Panc1 (cell line): ENCODE data around the gene AKAP12. TPM values are rescaled to one million over a fixed set of nuclear protein-coding genes. Genes with fewer than 3 reads are reported as not detected.

ENCODE experiments used
- ATAC-seq: fragments of 200-7000 bp; cut with Tn5 transposase; 2 replicates; pipeline ENCODE4 v1.9.1; 2020; ENCODE audit warnings: mild to moderate bottlenecking, moderate library complexity
- BruUV-seq: library from RNA; stranded (reverse); fragments of 400-500 nt; replicated peaks from 2 replicates; lab custom pipeline; 2021; lab: Mats Ljungman, UMichigan
- CTCF ChIA-PET: fragments of 300-600 bp; sonication (Branson Sonifier 250); formaldehyde crosslinking; loops from one replicate; lab custom pipeline; 2022; ENCODE audit warnings: antibody characterized with exemption; lab: Charles Lee
- POLR2A ChIA-PET: fragments of 300-600 bp; sonication (Branson Sonifier 250); formaldehyde crosslinking; loops from one replicate; lab custom pipeline; 2022; ENCODE audit warnings: antibody characterized with exemption; lab: Charles Lee
- DNase-seq: peaks from one replicate; pipeline ENCODE4 v3.0.0-alpha.2; 2010; ENCODE audit warnings: low read depth, low spot score
- H3K27ac ChIP-seq: 2 replicates; pipeline ENCODE4 v1.5.1; 2011; ENCODE audit warnings: mild to moderate bottlenecking, low read length, inconsistent platforms
- H3K27me3 ChIP-seq: fragments of 200-500 bp; sonication (Bioruptor generic); 2 replicates; pipeline ENCODE4 v1.6.0; 2014; ENCODE audit warnings: low read length, inconsistent platforms; ENCODE audit not compliant: control insufficient read depth, insufficient read depth
- H3K36me3 ChIP-seq: fragments of 200-500 bp; sonication (Bioruptor generic); 2 replicates; pipeline ENCODE4 v1.5.1; 2014; ENCODE audit warnings: inconsistent platforms, mild to moderate bottlenecking, low read length, moderate library complexity; ENCODE audit not compliant: control insufficient read depth, insufficient read depth
- H3K4me1 ChIP-seq: 2 replicates; pipeline ENCODE4 v1.5.1; 2011; ENCODE audit warnings: inconsistent platforms, mild to moderate bottlenecking, low read length, moderate library complexity; ENCODE audit not compliant: control insufficient read depth, insufficient read depth
- H3K4me3 ChIP-seq, 2 experiments: 2 replicates each; pipeline ENCODE4 v1.5.1; 2011 to 2012; ENCODE audit warnings: low read depth in 2 of 2, low read length in 2 of 2, mild to moderate bottlenecking in 2 of 2, inconsistent platforms in 1 of 2, moderate library complexity in 1 of 2
- H3K9me3 ChIP-seq: fragments of 200-500 bp; sonication (Bioruptor generic); 2 replicates; pipeline ENCODE4 v1.5.1; 2014; ENCODE audit warnings: low read depth, mild to moderate bottlenecking, inconsistent platforms, low read length, moderate library complexity; ENCODE audit not compliant: control insufficient read depth, insufficient read depth
- CTCF ChIP-seq: fragments of 450-650 bp; IDR thresholded peaks from 2 replicates; pipeline ENCODE4 v1.5.1; 2017; ENCODE audit warnings: mild to moderate bottlenecking
- POLR2AphosphoS5 ChIP-seq: IDR thresholded peaks from 2 replicates; pipeline ENCODE4 v1.6.1; 2012; ENCODE audit warnings: mild to moderate bottlenecking, low read depth, low read length, moderate library complexity
- REST ChIP-seq, 2 experiments: IDR thresholded peaks; 2 replicates each; pipeline ENCODE4 v1.6.1; 2011 to 2012; ENCODE audit warnings: low read depth in 2 of 2, control low read depth in 1 of 2, low read length in 1 of 2, mild to moderate bottlenecking in 1 of 2, moderate library complexity in 1 of 2; ENCODE audit not compliant: insufficient read depth in 1 of 2
- SIN3A ChIP-seq: IDR thresholded peaks from 2 replicates; pipeline ENCODE4 v1.6.1; 2012; ENCODE audit warnings: low read depth, mild to moderate bottlenecking, low read length, moderate library complexity, borderline replicate concordance; ENCODE audit not compliant: insufficient read depth
- TCF7L2 ChIP-seq: IDR thresholded peaks from 2 replicates; pipeline ENCODE4 v1.6.1; 2011; ENCODE audit warnings: mild to moderate bottlenecking, low read depth, low read length, inconsistent platforms
- in situ Hi-C: cut with HindIII; loops from 2 replicates; pipeline ENCODE4 v1.10.0; 2016; ENCODE audit warnings: low sequenced_read_pairs, low pct_unique_long_range_greater_than_20kb
- intact Hi-C: fragments of 100-400 bp; cut with micrococcal nuclease; formaldehyde crosslinking; loops from one replicate; pipeline ENCODE4 v1.10.0; 2022; ENCODE audit not compliant: unreplicated experiment
- total RNA-seq: library from RNA; stranded (reverse); gene quantifications from one replicate; pipeline ENCODE4 v1.2.1, GENCODE V29; 2021; ENCODE audit not compliant: unreplicated experiment

AKAP12 gene
- total RNA-seq, 1 experiment from 2014 or later, result 267 TPM

DNA sequence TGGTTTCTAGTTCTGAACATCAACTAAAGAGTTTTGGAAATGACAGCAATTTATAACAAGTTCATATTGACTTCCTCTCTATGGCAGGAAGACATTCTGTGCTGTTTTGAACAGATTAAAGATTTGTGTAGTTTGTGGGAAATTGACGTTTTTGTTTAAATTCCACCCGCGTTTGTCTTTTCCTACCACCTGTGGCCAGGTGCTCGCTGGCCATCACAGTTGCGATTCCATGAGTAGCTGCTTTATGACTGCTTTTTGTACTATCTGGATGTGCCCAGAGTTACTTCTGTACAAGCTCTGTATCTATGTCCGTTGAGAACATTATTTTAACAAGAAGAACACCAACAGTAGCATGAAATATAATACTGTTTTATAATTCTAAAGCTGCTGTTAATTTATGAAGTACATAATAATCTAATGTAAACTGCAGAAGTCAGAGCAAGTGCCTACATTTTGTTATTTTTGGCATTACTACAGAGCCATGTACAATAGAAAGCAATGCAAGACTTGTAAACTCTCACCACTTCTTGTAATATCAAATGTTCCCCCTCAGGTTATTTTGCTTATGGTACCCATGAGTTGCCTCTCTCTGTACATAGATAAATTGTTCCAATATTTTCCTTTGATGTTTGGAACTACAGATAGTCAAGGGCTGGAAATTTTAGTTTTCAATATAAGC lies 118.1 kb downstream of the AKAP12 start:
- ChIA-PET POLR2A (interaction anchor here (0.6 to 0.7 kb wide), 3 partner anchors 10 to 1721 kb away, joined by 3 to 7 read pairs (median 3); partner anchors contain the start of gene ZBTB2), CTCF (no interaction called here)
- H3K9me3 ChIP-seq, result no peaks in the 10 kb centered on the region
- DNase-seq (no peak), ATAC-seq (no peak)
- H3K4me1 ChIP-seq, result peaks cover 10% of the 10 kb centered on the region; the same call in 1 of the 2 replicates
- no peak overlapping the region for H3K4me3 ChIP-seq
- H3K27ac ChIP-seq, result no peak overlapping the region
- in situ Hi-C loops (no loop called here), intact Hi-C loops (no loop called here)
- H3K27me3 ChIP-seq, result no peaks in the 10 kb centered on the region
- TSS peak; percentile 5 for BruUV-seq
- TF ChIP-seq CTCF, result no peak
- peak; percentile 64 for TF ChIP-seq TCF7L2
- peaks cover 14% of the 10 kb centered on the region; the same call in 1 of the 2 replicates for H3K36me3 ChIP-seq

GRCh38 chr6:151358475-151358874 lies 118.7 kb downstream of the AKAP12 start:
- Histone ChIP-seq H3K9me3 (no peaks in the 10 kb centered on the region), H3K36me3 (peaks cover 14% of the 10 kb centered on the region; the same call in 1 of the 2 replicates), H3K27me3 (no peaks in the 10 kb centered on the region), H3K4me3 (no peak overlapping the region), H3K27ac (no peak overlapping the region), H3K4me1 (peaks cover 10% of the 10 kb centered on the region; the same call in 1 of the 2 replicates)
- ChIA-PET CTCF (no interaction called here), POLR2A (no interaction called here)
- no peak for ATAC-seq
- TF ChIP-seq REST (IDR thresholded peaks at IDR 0.05; ENCODE audit: insufficient read depth in 1 of 2, low read depth in 2 of 2, low read length in 1 of 2), result no peak
- TF ChIP-seq TCF7L2, result peak; percentile 19; the same call in 1 of the 2 replicates
- TF ChIP-seq SIN3A, result no peak
- intact Hi-C loops (no loop called here), in situ Hi-C loops (no loop called here)
- DNase-seq, result no peak
- BruUV-seq, result no TSS peak

- POLR2A ChIA-PET, result no interaction called here
- H3K4me1 ChIP-seq, result peaks cover 10% of the 10 kb centered on the region; the same call in 1 of the 2 replicates
- ATAC-seq (peak; percentile 24; the same call in 1 of the 2 replicates), DNase-seq (no peak)
- H3K27me3 ChIP-seq, result no peaks in the 10 kb centered on the region
- peak; percentile 47; the same call in 1 of the 2 replicates for TF ChIP-seq POLR2AphosphoS5
- no peak for TF ChIP-seq CTCF
- TF ChIP-seq TCF7L2, result no peak
- no peak for TF ChIP-seq REST (IDR thresholded peaks at IDR 0.05; ENCODE audit: insufficient read depth in 1 of 2, low read depth in 2 of 2, low read length in 1 of 2)
- TF ChIP-seq SIN3A, result no peak
- BruUV-seq, result no TSS peak
- peaks cover 14% of the 10 kb centered on the region; the same call in 1 of the 2 replicates for H3K36me3 ChIP-seq
- CTCF ChIA-PET, result no interaction called here
- no peak overlapping the region for H3K27ac ChIP-seq
- intact Hi-C loops (no loop called here), in situ Hi-C loops (no loop called here)
- no peak overlapping the region for H3K4me3 ChIP-seq
- no peaks in the 10 kb centered on the region for H3K9me3 ChIP-seq
These were observed 119.7 kb downstream of the AKAP12 start for GRCh38 chr6:151359486-151359885.
